Measurements from ENCODE around the gene LSM10. TPM values are rescaled to one million over a fixed set of nuclear protein-coding genes. Genes with fewer than 3 reads are reported as not detected.

LSM10 gene
- total and polyA plus RNA-seq, 9 of the 15 experiments (the other 6 are each of a cell fraction or from before 2014, with no cell fraction given) = 13.2 to 146 (median 68.9) TPM

GRCh38 chr1:36397378-36398230 is at the start of gene LSM10 (continued):
- peak; percentile 89 for TF ChIP-seq GMEB1 (CRISPR knock-in tag; IDR thresholded peaks at IDR 0.05)
- TF ChIP-seq, protein P1, sequence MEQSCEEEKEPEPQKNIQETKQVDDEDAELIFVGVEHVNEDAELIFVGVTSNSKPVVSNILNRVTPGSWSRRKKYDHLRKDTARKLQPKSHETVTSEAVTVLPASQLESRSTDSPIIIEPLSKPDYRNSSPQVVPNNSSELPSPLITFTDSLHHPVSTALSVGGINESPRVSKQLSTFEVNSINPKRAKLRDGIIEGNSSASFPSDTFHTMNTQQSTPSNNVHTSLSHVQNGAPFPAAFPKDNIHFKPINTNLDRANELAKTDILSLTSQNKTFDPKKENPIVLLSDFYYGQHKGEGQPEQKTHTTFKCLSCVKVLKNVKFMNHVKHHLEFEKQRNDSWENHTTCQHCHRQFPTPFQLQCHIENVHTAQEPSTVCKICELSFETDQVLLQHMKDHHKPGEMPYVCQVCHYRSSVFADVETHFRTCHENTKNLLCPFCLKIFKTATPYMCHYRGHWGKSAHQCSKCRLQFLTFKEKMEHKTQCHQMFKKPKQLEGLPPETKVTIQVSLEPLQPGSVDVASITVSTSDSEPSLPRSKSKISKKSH (CRISPR knock-in tag; IDR thresholded peaks at IDR 0.05) = no peak
- TF ChIP-seq GABPB1 (CRISPR knock-in tag; IDR thresholded peaks at IDR 0.05) = peak; percentile 86
- no peak for TF ChIP-seq TAF15 (IDR thresholded peaks at IDR 0.05; ENCODE audit: low read depth, low read length)
- TF ChIP-seq MIER1 (IDR thresholded peaks at IDR 0.05; ENCODE audit: low read depth) = 0 out of 2 replicates have a peak, but pooled peaks have one; percentile 19
- peak in 1 of 2 experiments; percentile 88; a peak in 2 of 4 replicates for TF ChIP-seq HDAC1 (IDR thresholded peaks at IDR 0.05)
- no peak; the same call in 1 of the 2 replicates for TF ChIP-seq TCF7 (IDR thresholded peaks at IDR 0.05; ENCODE audit: borderline replicate concordance)
- TF ChIP-seq, protein P2, sequence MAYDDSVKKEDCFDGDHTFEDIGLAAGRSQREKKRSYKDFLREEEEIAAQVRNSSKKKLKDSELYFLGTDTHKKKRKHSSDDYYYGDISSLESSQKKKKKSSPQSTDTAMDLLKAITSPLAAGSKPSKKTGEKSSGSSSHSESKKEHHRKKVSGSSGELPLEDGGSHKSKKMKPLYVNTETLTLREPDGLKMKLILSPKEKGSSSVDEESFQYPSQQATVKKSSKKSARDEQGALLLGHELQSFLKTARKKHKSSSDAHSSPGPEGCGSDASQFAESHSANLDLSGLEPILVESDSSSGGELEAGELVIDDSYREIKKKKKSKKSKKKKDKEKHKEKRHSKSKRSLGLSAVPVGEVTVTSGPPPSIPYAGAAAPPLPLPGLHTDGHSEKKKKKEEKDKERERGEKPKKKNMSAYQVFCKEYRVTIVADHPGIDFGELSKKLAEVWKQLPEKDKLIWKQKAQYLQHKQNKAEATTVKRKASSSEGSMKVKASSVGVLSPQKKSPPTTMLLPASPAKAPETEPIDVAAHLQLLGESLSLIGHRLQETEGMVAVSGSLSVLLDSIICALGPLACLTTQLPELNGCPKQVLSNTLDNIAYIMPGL (CRISPR knock-in tag; IDR thresholded peaks at IDR 0.05) = 0 out of 2 replicates have a peak, but pooled peaks have one; percentile 30
- no peak for TF ChIP-seq ESRRB (CRISPR knock-in tag; IDR thresholded peaks at IDR 0.05; ENCODE audit: borderline replicate concordance)

Data from K562 (cell line).